Measurements from ENCODE around the gene MYO5A.
"Not testable (repeated sequence)": the region's sequence is repeated elsewhere in the genome, so short reads cannot be mapped to it uniquely, and the experiment has no call there.

The MYO5A gene

GRCh38 chr15:52427804-52428203 is 100.9 kb downstream of the MYO5A start:
- in situ Hi-C loops (cut with HindIII; ENCODE audit: low sequenced_read_pairs): no loop called here

- in situ Hi-C loops (cut with HindIII; ENCODE audit: low sequenced_read_pairs): no loop called here
Observed at GRCh38 chr15:52424856-52425431, 103.7 kb downstream of the MYO5A start.

- in situ Hi-C loops (cut with HindIII; ENCODE audit: low sequenced_read_pairs): no loop called here
Observed at GRCh38 chr15:52423852-52424251, 104.8 kb downstream of the MYO5A start.

- in situ Hi-C loops (cut with HindIII; ENCODE audit: low sequenced_read_pairs): no loop called here
Observed at GRCh38 chr15:52422001-52422400, 106.7 kb downstream of the MYO5A start.

- in situ Hi-C loops (cut with HindIII; ENCODE audit: low sequenced_read_pairs): no loop called here
Observed at GRCh38 chr15:52421029-52421428, 107.7 kb downstream of the MYO5A start.

GRCh38 chr15:52419494-52419893 is 109.2 kb downstream of the MYO5A start:
- in situ Hi-C loops (cut with HindIII; ENCODE audit: low sequenced_read_pairs): no loop called here

GRCh38 chr15:52417957-52418356 is 110.7 kb downstream of the MYO5A start:
- in situ Hi-C loops (cut with HindIII; ENCODE audit: low sequenced_read_pairs): no loop called here

- in situ Hi-C loops (cut with HindIII; ENCODE audit: low sequenced_read_pairs): no loop called here
Observed at GRCh38 chr15:52417521-52417920, 111.2 kb downstream of the MYO5A start.

- in situ Hi-C loops (cut with HindIII; ENCODE audit: low sequenced_read_pairs): not testable (repeated sequence)
Observed at GRCh38 chr15:52416566-52416965, 112.1 kb downstream of the MYO5A start.

GRCh38 chr15:52415628-52416027 is 113.1 kb downstream of the MYO5A start:
- in situ Hi-C loops (cut with HindIII; ENCODE audit: low sequenced_read_pairs): no loop called here

GRCh38 chr15:52414936-52415335 is 113.7 kb downstream of the MYO5A start:
- in situ Hi-C loops (cut with HindIII; ENCODE audit: low sequenced_read_pairs): no loop called here

GRCh38 chr15:52408823-52409222 is 119.9 kb downstream of the MYO5A start:
- in situ Hi-C loops (cut with HindIII; ENCODE audit: low sequenced_read_pairs): no loop called here

GRCh38 chr15:52407374-52407773 is 121.3 kb downstream of the MYO5A start:
- in situ Hi-C loops (cut with HindIII; ENCODE audit: low sequenced_read_pairs): no loop called here

- in situ Hi-C loops (cut with HindIII; ENCODE audit: low sequenced_read_pairs): no loop called here
Observed at GRCh38 chr15:52406601-52407000, 122.1 kb downstream of the MYO5A start.

GRCh38 chr15:52405856-52406255 is 122.8 kb downstream of the MYO5A start:
- in situ Hi-C loops (cut with HindIII; ENCODE audit: low sequenced_read_pairs): no loop called here

- in situ Hi-C loops (cut with HindIII; ENCODE audit: low sequenced_read_pairs): no loop called here
Observed at GRCh38 chr15:52397118-52397517, 131.6 kb downstream of the MYO5A start.

- in situ Hi-C loops (cut with HindIII; ENCODE audit: low sequenced_read_pairs): no loop called here
Observed at GRCh38 chr15:52394118-52394517, 134.6 kb downstream of the MYO5A start.

GRCh38 chr15:52392008-52392687 is 136.5 kb downstream of the MYO5A start:
- in situ Hi-C loops (cut with HindIII; ENCODE audit: low sequenced_read_pairs): no loop called here

- in situ Hi-C loops (cut with HindIII; ENCODE audit: low sequenced_read_pairs): no loop called here
Observed at GRCh38 chr15:52391069-52391468, 137.6 kb downstream of the MYO5A start.

- in situ Hi-C loops (cut with HindIII; ENCODE audit: low sequenced_read_pairs): no loop called here
Observed at GRCh38 chr15:52385670-52386069, 143.0 kb downstream of the MYO5A start.

- in situ Hi-C loops (cut with HindIII; ENCODE audit: low sequenced_read_pairs): no loop called here
Observed at GRCh38 chr15:52383100-52383588, 145.5 kb downstream of the MYO5A start.

GRCh38 chr15:52382647-52383046 is 146.0 kb downstream of the MYO5A start:
- in situ Hi-C loops (cut with HindIII; ENCODE audit: low sequenced_read_pairs): no loop called here

All from DLD1 (cell line).